Hair follicle dermal papilla cell (primary cell): ENCODE data around the gene TBC1D20. TPM values are rescaled to one million over a fixed set of nuclear protein-coding genes. Genes with fewer than 3 reads are reported as not detected.

Experiments
- small RNA-seq: library from RNA; depleted of rRNA; stranded (forward); fragments of <200 nt; gene quantifications from one replicate; pipeline ENCODE3, GENCODE V24; 2012
- total RNA-seq: library from RNA; depleted of rRNA; stranded (reverse); fragments of >200 nt; gene quantifications from 2 replicates; pipeline ENCODE4 v1.2.3, GENCODE V29; 2012

The TBC1D20 gene
- 63.1 and 78.4 TPM in 2 replicates for total RNA-seq

GRCh38 chr20:462199-462991 is at the start of gene TBC1D20:
TSS of gene TBC1D20 (minus strand) at chr20:462533. CDS start at chr20:462405, 128 bp downstream.

GRCh38 chr20:407953-408842 is 54.1 kb downstream of the TBC1D20 start, which contains the start of gene RBCK1:
TSS of gene RBCK1 (plus strand) at chr20:408299. CDS start at chr20:408758, 459 bp downstream.

Small RNAs within 50 kb of the gene (small RNA-seq; reads per million reads assigned to genes)
- gene RF00019, result not detected

Other genes starting within 250 kb of the TBC1D20 start
- not detected in 2 replicates for gene DEFB129, start 235.3 kb downstream of the TBC1D20 start, total RNA-seq
- gene DEFB132, start 204.8 kb downstream of the TBC1D20 start, total RNA-seq, result not detected in 2 replicates
- gene C20orf96, start 171.8 kb downstream of the TBC1D20 start, total RNA-seq, result 2.1 and 2.9 TPM in 2 replicates
- 16.8 and 19.0 TPM in 2 replicates for gene ZCCHC3, start 165.0 kb downstream of the TBC1D20 start, total RNA-seq
- gene SOX12, start 137.0 kb downstream of the TBC1D20 start, total RNA-seq, result 15.6 and 16.3 TPM in 2 replicates
- 43.4 and 67.2 TPM in 2 replicates for gene NRSN2, start 115.4 kb downstream of the TBC1D20 start, total RNA-seq
- gene TRIB3, start 81.8 kb downstream of the TBC1D20 start, total RNA-seq, result 77.7 and 148 TPM in 2 replicates
- 90.5 and 97.7 TPM in 2 replicates for gene RBCK1, start 54.2 kb downstream of the TBC1D20 start, total RNA-seq
- gene CSNK2A1, start 81.3 kb upstream of the TBC1D20 start, total RNA-seq, result 109 and 121 TPM in 2 replicates
- not detected in 2 replicates for gene TCF15, start 147.8 kb upstream of the TBC1D20 start, total RNA-seq
- 57.0 and 59.7 TPM in 2 replicates for gene SRXN1, start 190.7 kb upstream of the TBC1D20 start, total RNA-seq
- not detected in 2 replicates for gene SCRT2, start 213.3 kb upstream of the TBC1D20 start, total RNA-seq